ENCODE measurements around the gene OPA1. TPM values are rescaled to one million over a fixed set of nuclear protein-coding genes. Genes with fewer than 3 reads are reported as not detected.
A peak's percentile ranks its signal among the peaks of the same experiment; 100 is the strongest.

OPA1 gene, protein sequence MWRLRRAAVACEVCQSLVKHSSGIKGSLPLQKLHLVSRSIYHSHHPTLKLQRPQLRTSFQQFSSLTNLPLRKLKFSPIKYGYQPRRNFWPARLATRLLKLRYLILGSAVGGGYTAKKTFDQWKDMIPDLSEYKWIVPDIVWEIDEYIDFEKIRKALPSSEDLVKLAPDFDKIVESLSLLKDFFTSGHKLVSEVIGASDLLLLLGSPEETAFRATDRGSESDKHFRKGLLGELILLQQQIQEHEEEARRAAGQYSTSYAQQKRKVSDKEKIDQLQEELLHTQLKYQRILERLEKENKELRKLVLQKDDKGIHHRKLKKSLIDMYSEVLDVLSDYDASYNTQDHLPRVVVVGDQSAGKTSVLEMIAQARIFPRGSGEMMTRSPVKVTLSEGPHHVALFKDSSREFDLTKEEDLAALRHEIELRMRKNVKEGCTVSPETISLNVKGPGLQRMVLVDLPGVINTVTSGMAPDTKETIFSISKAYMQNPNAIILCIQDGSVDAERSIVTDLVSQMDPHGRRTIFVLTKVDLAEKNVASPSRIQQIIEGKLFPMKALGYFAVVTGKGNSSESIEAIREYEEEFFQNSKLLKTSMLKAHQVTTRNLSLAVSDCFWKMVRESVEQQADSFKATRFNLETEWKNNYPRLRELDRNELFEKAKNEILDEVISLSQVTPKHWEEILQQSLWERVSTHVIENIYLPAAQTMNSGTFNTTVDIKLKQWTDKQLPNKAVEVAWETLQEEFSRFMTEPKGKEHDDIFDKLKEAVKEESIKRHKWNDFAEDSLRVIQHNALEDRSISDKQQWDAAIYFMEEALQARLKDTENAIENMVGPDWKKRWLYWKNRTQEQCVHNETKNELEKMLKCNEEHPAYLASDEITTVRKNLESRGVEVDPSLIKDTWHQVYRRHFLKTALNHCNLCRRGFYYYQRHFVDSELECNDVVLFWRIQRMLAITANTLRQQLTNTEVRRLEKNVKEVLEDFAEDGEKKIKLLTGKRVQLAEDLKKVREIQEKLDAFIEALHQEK
- total RNA-seq: 10 to 100 TPM; 58.8 to 99.1 (median 65.8) TPM

DNA sequence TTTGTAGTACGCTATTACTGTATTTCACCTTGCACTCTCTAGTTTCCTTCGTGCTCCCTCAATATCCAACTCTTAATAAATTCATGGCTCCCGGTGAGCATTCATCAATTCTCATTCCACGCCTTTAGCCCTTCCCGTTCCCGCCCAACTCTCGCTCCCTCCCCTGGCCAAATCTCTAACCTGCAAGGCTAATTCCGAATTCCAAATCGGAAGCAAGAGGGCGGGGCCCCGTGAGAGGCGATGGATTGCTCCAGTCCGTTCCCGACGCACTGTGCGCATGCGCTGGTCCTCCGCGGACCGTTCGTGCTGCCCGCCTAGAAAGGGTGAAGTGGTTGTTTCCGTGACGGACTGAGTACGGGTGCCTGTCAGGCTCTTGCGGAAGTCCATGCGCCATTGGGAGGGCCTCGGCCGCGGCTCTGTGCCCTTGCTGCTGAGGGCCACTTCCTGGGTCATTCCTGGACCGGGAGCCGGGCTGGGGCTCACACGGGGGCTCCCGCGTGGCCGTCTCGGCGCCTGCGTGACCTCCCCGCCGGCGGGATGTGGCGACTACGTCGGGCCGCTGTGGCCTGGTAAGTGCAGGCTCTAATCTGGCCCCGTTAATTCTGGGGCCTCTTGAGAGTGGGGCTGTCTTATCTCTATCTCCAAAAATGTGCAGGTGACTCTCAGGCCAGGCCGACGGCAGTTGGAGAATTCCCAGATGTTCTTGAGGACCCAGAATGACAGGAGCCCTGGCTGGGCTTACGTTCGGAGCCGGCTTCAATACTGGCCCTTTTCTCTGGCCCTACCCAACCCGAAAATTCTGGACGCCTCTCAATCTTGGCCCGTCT lies at the start of gene OPA1:
OPA1 (plus strand) TSS at position 368 of the 827 bp plus-strand sequence; CDS start at position 538, 170 bp downstream.
- Histone ChIP-seq H3K27ac (peak within 1 kb of the TSS; percentile 81 to 84), H3K4me1 (replicated peaks in 1 of 2) (peaks cover 10 to 23% of the 10 kb centered on the region in 2 donors), H3K4me3 (peak within 1 kb of the TSS; percentile 65 to 96 (median 76))
- 0 to 3% (median 2%) methylated on average over 2 to 42 of the region's 55 CpGs; no CpG with 5 or more reads in 3 of the 10 experiments for WGBS, 10 experiments
- ATAC-seq (replicated peaks in 6 of 8): peak; percentile 91 to 97 (median 94)
- in situ Hi-C loops (cut with MboI; ENCODE audit: low pct_unique_long_range_greater_than_20kb in 2 of 9, low sequenced_read_pairs in 9 of 9, unreplicated experiment in 9 of 9): no loop called here

DNA sequence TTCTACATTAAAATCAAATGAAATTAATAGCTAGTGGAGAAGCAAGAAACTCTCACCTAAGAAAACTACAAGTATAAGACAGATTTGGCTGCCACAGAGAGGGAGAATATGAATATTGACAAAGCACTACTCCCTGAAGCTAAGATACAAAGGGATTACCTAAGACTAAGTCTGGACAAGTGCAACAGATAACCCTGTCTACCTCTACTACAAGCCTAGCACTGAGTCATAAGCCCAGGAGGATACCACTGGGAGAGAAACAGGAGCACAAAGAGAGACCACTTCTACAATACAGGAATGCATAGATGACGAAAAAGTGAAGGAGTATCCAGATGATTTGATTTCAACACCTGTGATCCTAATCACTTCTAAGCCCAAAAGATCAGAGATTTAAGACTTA lies 48.7 kb upstream of the OPA1 start:
- 60 to 100% methylated on average over 1 of the region's 1 CpG; no CpG with 5 or more reads in 8 of the 10 experiments for WGBS, 10 experiments
- in situ Hi-C loops (cut with MboI; ENCODE audit: low pct_unique_long_range_greater_than_20kb in 2 of 9, low sequenced_read_pairs in 9 of 9, unreplicated experiment in 9 of 9): no loop called here
- Histone ChIP-seq H3K4me1 (replicated peaks in 1 of 2) (peaks cover 4 to 7% of the 10 kb centered on the region in 2 donors), H3K27ac (no peak overlapping the region), H3K4me3 (no peak overlapping the region)
- ATAC-seq (replicated peaks in 6 of 8): no peak

GRCh38 chr3:193545304-193545703 lies 47.7 kb upstream of the OPA1 start:
- H3K4me1 ChIP-seq (replicated peaks in 1 of 2): peaks cover 4 to 7% of the 10 kb centered on the region in 2 donors
- no peak overlapping the region for H3K4me3 ChIP-seq
- in situ Hi-C loops (cut with MboI; ENCODE audit: low pct_unique_long_range_greater_than_20kb in 2 of 9, low sequenced_read_pairs in 9 of 9, unreplicated experiment in 9 of 9): no loop called here
- no peak overlapping the region for H3K27ac ChIP-seq
- no peak for ATAC-seq (replicated peaks in 6 of 8)
- 0 to 100% (median 75%) methylated on average over 1 of the region's 1 CpG; no CpG with 5 or more reads in 3 of the 10 experiments for WGBS, 10 experiments

DNA sequence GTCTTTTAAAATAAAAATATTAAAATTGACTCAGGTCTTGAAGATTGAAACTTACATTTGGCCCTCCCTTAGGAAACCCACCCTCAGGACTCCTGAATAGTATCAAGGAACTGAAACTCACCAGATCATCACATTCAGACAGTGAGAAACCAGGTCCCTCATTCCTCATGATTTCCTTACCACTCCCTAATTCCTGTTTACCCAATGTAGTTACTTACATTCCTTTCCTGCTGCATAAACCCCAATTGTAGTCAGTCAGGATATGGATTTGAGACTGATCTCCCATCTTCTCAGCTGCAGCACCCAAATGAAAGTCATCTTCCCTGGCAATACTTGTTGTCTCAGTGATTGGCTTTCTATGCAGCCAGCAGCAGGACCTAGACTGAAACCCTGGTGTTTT lies 46.9 kb upstream of the OPA1 start:
- Histone ChIP-seq H3K27ac (no peak overlapping the region), H3K4me1 (replicated peaks in 1 of 2) (peaks cover 4 to 7% of the 10 kb centered on the region in 2 donors), H3K4me3 (no peak overlapping the region)
- in situ Hi-C loops (cut with MboI; ENCODE audit: low pct_unique_long_range_greater_than_20kb in 2 of 9, low sequenced_read_pairs in 9 of 9, unreplicated experiment in 9 of 9): no loop called here
- ATAC-seq (replicated peaks in 6 of 8): no peak

DNA sequence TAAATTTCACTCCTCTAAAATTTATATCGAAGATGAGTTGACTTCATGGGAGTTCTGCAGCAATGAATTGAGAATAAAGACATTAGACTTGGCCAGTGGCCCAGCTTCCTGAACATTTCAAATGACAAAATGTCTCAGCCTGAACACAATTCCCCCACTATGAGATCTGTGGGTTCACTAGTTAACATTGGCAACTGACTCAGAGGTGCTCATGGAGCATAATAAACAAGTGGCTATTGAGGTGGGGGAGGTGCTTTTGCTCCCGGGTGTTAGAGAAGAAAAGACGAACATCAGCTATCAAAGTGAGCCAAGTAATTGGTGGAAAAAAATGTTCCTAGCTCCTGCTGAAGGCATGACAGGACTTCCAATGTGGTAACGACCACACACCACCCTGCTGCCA lies 44.6 kb upstream of the OPA1 start:
- in situ Hi-C loops (cut with MboI; ENCODE audit: low pct_unique_long_range_greater_than_20kb in 2 of 9, low sequenced_read_pairs in 9 of 9, unreplicated experiment in 9 of 9): no loop called here
- Histone ChIP-seq H3K4me1 (replicated peaks in 1 of 2) (peaks cover 7 to 8% of the 10 kb centered on the region in 2 donors), H3K27ac (no peak overlapping the region), H3K4me3 (no peak overlapping the region)
- peak in 3 of 8 experiments; percentile 52 to 81 (median 68) for ATAC-seq (replicated peaks in 6 of 8)
- 0 to 66% (median 31%) methylated on average over 1 to 4 of the region's 4 CpGs; no CpG with 5 or more reads in 2 of the 10 experiments for WGBS, 10 experiments

DNA sequence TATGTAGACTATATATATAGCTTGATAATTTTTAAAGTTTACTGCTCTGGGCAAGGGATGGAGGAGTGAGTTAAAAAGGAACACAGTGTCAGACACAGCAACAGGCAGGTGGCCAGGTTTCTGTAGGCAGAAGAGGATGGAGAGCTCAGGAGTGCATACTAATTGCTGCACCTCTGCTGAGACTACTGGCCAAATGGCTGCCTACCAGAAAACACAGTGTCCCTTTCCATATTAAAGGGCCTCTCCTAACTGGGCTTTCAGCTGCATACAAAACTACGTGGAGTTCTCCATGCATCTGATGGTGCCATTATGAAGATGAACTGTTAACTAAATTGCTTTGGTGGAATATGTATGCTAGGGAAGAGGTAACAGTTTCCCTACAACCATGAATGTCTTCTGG lies 40.1 kb upstream of the OPA1 start:
- peaks cover 4 to 8% of the 10 kb centered on the region in 2 donors for H3K4me1 ChIP-seq (replicated peaks in 1 of 2)
- ATAC-seq (replicated peaks in 6 of 8): no peak
- WGBS, 10 experiments: 8 to 55% (median 50%) methylated on average over 1 of the region's 1 CpG; no CpG with 5 or more reads in 4 of the 10 experiments
- in situ Hi-C loops (cut with MboI; ENCODE audit: low pct_unique_long_range_greater_than_20kb in 2 of 9, low sequenced_read_pairs in 9 of 9, unreplicated experiment in 9 of 9): loop anchor here in 8 of 9 experiments (25.0 kb wide), 5 partner anchors 91 to 991 kb away; no protein-coding TSS in a partner anchor
- no peak overlapping the region for H3K27ac ChIP-seq
- no peak overlapping the region for H3K4me3 ChIP-seq

- ATAC-seq (replicated peaks in 6 of 8): no peak
- H3K4me1 ChIP-seq (replicated peaks in 1 of 2): peaks cover 0 to 5% of the 10 kb centered on the region in 2 donors
- in situ Hi-C loops (cut with MboI; ENCODE audit: low pct_unique_long_range_greater_than_20kb in 2 of 9, low sequenced_read_pairs in 9 of 9, unreplicated experiment in 9 of 9): loop anchor here in 8 of 9 experiments (25.0 kb wide), 5 partner anchors 91 to 991 kb away; no protein-coding TSS in a partner anchor
- no peak overlapping the region for H3K4me3 ChIP-seq
- WGBS, 10 experiments: 0 to 100% (median 88%) methylated on average over 1 of the region's 1 CpG; no CpG with 5 or more reads in 1 of the 10 experiments
- H3K27ac ChIP-seq: no peak overlapping the region
Observed at GRCh38 chr3:193553586-193553985, 39.4 kb upstream of the OPA1 start.

DNA sequence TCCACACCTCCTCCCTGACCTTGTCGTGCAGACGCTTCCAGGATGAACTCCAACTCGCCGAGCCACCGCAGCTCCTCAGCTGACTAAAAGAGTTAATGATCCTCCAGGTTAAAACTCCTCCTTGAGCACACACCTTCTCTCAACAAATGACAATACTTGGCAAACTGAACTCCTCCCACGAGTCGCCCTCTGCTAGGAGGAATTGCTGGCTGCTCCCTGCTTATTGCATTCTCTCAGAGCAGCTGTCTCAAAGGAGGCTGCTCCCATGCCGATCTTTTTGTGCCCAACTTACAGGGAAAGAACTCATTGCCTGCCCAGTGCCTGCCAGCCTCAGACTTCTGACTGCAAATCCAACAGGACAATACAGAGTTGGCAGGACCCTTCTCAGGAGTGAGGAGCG lies 38.2 kb upstream of the OPA1 start, which contains the start of gene ATP13A4:
ATP13A4 (minus strand) TSS at position 85 of the 400 bp plus-strand sequence. CDS start 96 bp downstream, outside the sequence.
- 0 to 100% (median 59%) methylated on average over 1 to 8 of the region's 9 CpGs; no CpG with 5 or more reads in 2 of the 10 experiments for WGBS, 10 experiments
- H3K4me1 ChIP-seq (replicated peaks in 1 of 2): peaks cover 0 to 4% of the 10 kb centered on the region in 2 donors
- no peak within 1 kb of the TSS for H3K27ac ChIP-seq
- in situ Hi-C loops (cut with MboI; ENCODE audit: low pct_unique_long_range_greater_than_20kb in 2 of 9, low sequenced_read_pairs in 9 of 9, unreplicated experiment in 9 of 9): loop anchor here in 8 of 9 experiments (25.0 kb wide), 5 partner anchors 93 to 993 kb away; no protein-coding TSS in a partner anchor
- ATAC-seq (replicated peaks in 6 of 8): no peak
- H3K4me3 ChIP-seq: no peak within 1 kb of the TSS

GRCh38 chr3:193556841-193557240 lies 36.2 kb upstream of the OPA1 start:
- no peak for ATAC-seq (replicated peaks in 6 of 8)
- H3K4me1 ChIP-seq (replicated peaks in 1 of 2): peaks cover 0 to 4% of the 10 kb centered on the region in 2 donors
- 0 to 100% (median 40%) methylated on average over 1 to 2 of the region's 2 CpGs; no CpG with 5 or more reads in 3 of the 10 experiments for WGBS, 10 experiments
- no peak overlapping the region for H3K27ac ChIP-seq
- in situ Hi-C loops (cut with MboI; ENCODE audit: low pct_unique_long_range_greater_than_20kb in 2 of 9, low sequenced_read_pairs in 9 of 9, unreplicated experiment in 9 of 9): loop anchor here in 8 of 9 experiments (25.0 kb wide), 5 partner anchors 95 to 995 kb away; no protein-coding TSS in a partner anchor
- no peak overlapping the region for H3K4me3 ChIP-seq

DNA sequence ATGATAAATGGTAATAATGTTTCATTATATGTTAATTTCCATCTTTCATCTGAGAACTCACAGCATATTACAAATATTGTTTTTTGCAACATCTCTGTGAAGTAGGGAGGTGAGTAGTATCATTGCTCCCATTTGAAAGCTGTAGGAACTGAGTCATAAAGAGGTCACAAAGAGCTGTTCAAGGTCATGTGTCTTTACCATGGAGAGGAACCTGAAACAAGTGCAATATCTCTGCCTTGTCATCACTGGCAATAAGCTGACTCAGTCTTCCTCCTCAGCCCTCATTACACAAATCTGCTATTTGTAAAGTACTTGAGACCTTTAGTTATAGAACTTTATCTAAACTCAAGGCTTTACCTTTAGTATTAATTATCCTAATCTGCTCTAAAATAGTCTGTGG lies 33.9 kb upstream of the OPA1 start:
- no peak for ATAC-seq (replicated peaks in 6 of 8)
- in situ Hi-C loops (cut with MboI; ENCODE audit: low pct_unique_long_range_greater_than_20kb in 2 of 9, low sequenced_read_pairs in 9 of 9, unreplicated experiment in 9 of 9): loop anchor here in 8 of 9 experiments (25.0 kb wide), 5 partner anchors 97 to 997 kb away; no protein-coding TSS in a partner anchor
- no peak overlapping the region for H3K27ac ChIP-seq
- no peaks in the 10 kb centered on the region for H3K4me1 ChIP-seq (replicated peaks in 1 of 2)
- no peak overlapping the region for H3K4me3 ChIP-seq

GRCh38 chr3:193560091-193560490 lies 32.9 kb upstream of the OPA1 start:
- no peak for ATAC-seq (replicated peaks in 6 of 8)
- WGBS, 10 experiments: 19 to 100% (median 81%) methylated on average over 3 to 4 of the region's 4 CpGs; no CpG with 5 or more reads in 2 of the 10 experiments
- H3K4me3 ChIP-seq: no peak overlapping the region
- in situ Hi-C loops (cut with MboI; ENCODE audit: low pct_unique_long_range_greater_than_20kb in 2 of 9, low sequenced_read_pairs in 9 of 9, unreplicated experiment in 9 of 9): loop anchor here in 8 of 9 experiments (10.0 to 25.0 kb wide), 7 partner anchors 95 to 998 kb away; no protein-coding TSS in a partner anchor
- H3K27ac ChIP-seq: no peak overlapping the region
- no peaks in the 10 kb centered on the region for H3K4me1 ChIP-seq (replicated peaks in 1 of 2)
